GM18873 (cell line): ENCODE data around the gene TCEANC2.
"Not testable (repeated sequence)": the region's sequence is repeated elsewhere in the genome, so short reads cannot be mapped to it uniquely, and the experiment has no call there.

Experiments used
- ATAC-seq: cut with Tn5 transposase; IDR thresholded peaks from one replicate; pipeline ENCODE4 v1.9.1; 2021; ENCODE audit warnings: mild to moderate bottlenecking, moderate library complexity, moderate number of reproducible peaks; ENCODE audit not compliant: unreplicated experiment, low FRiP score

TCEANC2 gene

DNA sequence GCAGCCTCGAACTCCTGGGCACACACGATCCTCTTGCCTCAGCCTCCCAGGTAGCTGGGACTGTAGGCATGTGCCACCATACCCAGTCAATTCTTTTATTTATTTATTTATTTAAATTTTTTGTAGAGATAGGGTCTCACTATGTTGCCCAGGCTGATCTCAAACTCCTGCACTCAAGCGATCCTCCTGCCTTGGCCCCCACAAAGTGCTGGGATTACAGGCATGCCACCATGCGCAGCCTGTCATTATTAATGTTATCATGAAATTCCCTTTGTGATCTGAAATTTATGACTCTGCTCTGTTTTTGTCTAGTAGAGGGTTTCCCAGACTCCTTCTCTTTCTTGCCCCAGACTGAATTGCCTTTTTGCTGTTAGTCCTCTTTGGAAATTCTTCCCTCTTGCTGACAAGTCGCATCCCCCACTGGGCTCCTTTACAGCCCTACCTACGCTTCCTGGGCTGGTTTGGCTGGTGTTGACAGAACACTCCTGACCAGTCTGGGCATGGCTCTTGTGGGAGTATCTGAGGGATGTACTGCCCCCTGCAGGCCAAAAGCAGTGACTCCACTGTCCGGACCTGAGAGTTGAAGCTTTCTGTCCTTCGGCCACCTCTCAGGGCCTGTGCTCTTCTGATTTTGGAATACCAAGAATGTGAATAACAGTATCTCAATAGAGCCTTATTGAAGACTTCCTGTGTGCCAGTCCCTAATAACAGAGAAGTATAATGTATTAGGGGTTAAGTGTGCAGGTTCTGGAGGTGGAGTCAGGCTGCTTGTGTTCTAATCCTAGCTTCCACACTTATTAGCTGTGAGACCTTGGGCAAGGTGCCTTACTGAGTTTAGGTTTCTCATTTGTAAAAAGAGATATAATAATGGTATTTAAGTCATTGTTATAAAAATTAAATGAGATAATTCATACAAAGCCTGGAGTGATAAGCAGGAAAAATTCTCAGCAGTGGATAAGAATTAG, 28.2 kb downstream of the TCEANC2 start:
- no peak for ATAC-seq

GRCh38 chr1:54084794-54085193, 31.4 kb downstream of the TCEANC2 start:
- ATAC-seq, result no peak

DNA sequence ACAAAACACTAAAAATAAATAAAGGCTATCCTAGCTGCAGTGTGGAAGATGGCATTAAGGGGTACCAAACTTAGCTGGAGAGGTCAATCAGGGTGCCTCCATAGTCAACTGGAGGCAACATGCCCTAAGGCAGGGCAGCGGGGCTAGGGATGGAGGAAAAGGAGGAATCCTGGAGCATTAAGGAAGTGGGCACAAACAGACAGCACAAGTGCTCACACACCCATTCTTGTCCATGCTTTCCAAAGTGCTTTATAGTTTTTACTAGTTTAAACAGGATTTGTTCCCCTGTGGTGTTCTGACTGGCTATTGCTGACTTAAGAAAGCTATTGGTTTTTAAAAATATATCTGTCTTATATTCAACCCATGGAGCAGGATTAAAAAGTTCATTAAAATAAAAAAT, 33.3 kb downstream of the TCEANC2 start:
- no peak for ATAC-seq

DNA sequence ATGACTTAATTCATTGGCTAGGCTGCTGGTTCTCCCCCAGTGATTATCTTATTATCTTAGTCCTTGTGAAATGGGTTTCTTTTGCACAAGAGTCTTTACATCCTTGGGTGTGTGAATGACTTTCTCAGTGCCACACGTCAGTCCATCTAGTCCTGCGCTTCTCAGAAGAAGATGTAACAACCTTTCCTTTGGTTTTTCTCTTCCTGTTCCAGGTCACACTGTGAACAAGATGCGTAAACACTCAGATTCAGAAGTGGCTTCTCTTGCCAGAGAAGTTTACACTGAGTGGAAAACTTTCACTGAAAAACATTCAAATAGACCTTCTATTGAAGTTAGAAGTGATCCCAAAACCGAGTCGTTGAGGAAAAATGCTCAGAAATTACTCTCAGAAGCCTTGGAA, 35.0 kb downstream of the TCEANC2 start:
- ATAC-seq, result no peak

GRCh38 chr1:54091666-54092065, 38.3 kb downstream of the TCEANC2 start:
- ATAC-seq, result no peak

DNA sequence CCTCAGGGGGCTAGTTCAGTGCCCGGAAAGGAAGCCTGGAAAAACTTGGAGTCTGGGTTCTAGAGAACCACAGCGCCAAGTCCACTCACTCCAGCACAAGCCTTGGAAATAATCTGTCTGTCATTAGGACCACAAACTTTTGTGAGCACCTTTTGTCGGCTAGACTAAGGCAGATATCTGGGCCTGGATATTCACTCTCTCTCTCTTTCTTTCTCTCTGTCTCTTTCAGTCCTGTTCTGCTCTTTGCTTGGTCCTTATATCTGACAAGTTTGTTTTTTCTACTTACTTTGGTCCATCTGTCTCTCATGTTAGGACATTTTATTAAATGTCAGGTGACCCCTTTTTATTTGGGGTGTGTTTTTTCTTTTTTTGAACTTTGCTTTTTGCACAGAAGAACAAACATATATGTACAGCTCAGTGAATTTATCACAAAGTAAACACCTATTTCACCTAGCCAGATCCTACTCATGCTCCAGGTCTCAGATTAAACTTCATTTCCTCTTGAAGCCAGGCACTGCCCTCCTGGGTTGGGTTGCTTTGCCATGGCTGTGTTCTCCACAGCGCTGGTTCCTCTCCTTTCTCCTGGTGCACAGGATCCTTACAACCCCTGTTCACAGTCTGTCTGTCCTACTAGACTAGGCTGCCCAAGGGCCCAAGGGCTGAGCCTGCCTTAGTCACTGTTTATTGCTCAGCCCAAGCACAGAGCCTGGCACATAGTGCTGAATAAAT, 40.8 kb downstream of the TCEANC2 start:
- ATAC-seq, result no peak

- ATAC-seq, result not testable (repeated sequence)
Measured at GRCh38 chr1:54094730-54095105, 41.3 kb downstream of the TCEANC2 start.

DNA sequence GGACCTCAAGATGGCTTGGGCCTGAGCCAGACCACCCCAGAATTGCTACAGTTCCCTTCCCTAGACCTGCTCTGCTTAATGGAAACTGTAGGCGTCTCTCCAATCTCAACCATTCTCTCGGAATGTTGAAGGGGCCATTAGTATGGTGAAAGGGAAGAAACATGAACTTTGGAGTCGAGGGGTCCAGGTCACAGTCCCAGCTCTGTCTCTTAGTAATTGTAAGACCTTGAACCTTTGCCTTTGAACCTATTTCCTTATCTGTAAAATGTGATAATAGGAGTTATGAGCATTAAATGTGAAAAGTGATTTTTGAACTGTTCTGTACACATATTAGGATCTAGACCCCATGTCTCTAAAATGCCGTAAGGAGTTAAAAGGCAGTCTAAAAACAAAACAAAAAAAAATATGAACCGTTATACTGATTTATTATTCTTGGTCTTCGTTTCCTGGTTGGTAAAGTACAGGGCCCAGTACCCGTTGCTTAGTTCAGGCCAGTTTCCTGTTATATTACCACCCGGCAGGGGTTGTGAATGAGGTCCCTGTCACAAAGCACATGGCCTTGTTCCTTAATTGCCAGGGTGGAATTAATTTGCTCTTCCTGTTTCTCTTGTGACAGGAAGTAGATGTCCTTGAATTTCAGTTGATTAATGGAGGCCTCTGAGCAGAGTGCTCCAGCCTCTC, 42.3 kb downstream of the TCEANC2 start:
- ATAC-seq, result no peak

GRCh38 chr1:54096227-54096876, 42.9 kb downstream of the TCEANC2 start:
- no peak for ATAC-seq

DNA sequence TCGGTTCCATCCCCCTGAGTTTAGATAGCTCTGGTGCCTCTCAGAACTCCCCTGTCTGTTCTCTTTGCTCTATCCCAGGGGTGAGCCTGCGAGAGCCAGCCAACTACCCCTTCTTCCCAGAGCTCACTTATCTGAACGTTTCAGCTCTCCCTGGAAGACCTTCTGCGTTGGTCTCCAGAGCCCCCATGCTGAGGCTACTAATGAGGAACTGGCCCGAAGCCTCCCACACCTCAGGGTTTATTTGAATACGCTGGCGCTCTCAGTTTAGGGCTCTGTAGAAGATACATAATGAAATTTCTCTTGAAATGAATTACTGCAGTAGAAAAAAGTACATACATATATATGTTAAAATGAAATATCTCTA, 43.5 kb downstream of the TCEANC2 start:
- no peak for ATAC-seq

- no peak for ATAC-seq
Measured at GRCh38 chr1:54099061-54099610, 45.7 kb downstream of the TCEANC2 start.

- no peak for ATAC-seq
Measured at GRCh38 chr1:54100500-54100899, 47.1 kb downstream of the TCEANC2 start.

DNA sequence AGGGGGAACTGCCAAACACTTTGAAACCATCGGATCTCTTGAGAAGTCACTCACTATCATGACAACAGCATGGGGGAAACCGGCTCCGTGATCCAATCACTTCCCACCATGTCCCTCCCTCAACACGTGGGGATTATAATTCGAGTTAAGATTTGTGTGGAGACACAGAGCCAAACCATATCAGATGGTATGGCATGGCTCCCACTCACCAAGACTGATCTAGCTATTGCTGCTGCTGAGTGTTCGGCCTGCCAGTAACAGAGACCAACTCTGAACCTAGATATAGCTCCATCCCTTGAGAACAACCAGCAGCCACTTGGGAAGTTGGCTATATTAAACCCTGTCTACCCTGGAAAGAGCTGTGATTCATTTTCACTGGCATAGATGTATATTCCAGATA, 50.0 kb downstream of the TCEANC2 start:
- ATAC-seq, result no peak

DNA sequence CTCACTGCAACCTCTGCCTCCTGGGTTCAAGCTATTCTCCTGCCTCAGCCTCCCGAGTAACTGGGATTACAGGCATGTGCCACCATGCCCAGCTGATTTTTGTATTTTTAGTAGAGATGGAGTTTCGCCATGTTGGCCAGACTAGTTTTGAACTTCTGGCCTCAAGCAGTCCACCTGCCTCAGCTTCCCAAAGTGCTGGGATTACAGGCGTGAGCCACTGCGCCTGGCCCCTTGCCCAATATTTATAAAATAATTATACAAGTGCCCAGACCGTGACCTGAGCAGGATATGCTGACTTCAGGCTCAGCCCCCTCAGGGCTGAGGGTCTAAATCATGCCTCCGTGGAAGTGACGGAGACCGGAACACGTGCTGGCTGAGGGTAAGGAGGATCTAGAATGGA, 51.2 kb downstream of the TCEANC2 start:
- ATAC-seq, result not testable (repeated sequence)

DNA sequence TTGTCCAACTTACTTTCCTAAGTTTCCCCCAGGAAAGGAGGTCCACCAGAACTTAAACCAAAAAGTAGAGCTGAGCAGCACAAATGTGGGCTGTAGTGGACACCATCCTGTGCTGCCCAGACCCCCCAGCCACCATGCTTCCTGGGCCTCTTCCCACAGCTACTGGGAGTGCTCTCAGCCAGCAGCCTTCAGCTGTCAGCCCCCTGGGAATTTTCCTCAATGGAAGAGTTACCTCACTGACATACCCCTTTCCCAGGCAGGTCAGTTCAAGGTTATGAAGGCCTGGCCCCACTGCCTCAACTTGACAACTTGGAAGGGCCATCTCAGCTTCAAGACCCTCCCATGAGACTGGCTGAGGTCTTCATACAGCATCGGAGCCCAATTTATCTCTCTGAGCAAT, 51.7 kb downstream of the TCEANC2 start:
- no peak for ATAC-seq

DNA sequence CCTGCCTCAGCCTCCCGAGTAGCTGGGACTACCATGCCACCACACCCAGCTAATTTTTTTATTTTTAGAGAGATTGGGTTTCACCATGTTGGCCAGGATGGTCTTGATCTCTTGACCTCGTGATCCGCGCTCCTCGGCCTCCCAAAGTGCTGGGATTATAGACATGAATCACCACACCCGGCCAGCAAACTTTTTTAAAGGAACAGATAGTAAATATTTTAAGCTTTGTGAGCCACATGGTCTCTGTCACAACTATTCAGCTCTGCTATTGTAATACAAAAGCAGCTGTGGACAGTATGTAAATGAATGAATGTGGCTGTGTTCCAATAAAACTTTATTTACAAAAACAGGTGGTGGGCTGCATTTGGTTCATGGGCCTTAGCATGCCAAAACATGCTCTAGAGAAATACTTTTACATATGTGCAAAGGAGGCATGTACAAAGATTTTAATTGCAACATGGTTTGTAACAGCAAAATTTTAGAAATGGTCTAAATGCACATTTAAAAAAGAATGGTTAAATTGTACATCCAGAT, 52.4 kb downstream of the TCEANC2 start:
- no peak for ATAC-seq

DNA sequence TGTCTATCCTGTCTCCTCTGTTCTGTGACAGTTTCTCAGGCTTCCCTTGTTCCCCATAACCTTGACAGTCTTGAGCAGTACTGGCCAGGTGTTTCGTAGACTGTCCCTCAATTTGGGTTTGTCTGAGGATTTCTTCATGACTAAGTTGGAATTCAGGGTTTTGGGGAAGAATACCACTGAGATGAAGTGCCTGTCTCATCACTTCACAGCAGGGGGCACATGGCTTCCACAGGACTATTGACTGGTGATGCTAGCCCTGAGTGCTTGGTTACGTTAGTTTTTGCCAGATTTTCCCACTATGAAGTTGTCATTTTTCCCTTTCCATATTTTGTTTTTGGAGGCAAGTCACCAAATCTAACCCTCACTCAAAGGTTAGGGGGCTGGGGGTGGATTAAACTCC, 53.7 kb downstream of the TCEANC2 start:
- no peak for ATAC-seq

GRCh38 chr1:54108156-54108555, 54.7 kb downstream of the TCEANC2 start:
- ATAC-seq, result no peak

DNA sequence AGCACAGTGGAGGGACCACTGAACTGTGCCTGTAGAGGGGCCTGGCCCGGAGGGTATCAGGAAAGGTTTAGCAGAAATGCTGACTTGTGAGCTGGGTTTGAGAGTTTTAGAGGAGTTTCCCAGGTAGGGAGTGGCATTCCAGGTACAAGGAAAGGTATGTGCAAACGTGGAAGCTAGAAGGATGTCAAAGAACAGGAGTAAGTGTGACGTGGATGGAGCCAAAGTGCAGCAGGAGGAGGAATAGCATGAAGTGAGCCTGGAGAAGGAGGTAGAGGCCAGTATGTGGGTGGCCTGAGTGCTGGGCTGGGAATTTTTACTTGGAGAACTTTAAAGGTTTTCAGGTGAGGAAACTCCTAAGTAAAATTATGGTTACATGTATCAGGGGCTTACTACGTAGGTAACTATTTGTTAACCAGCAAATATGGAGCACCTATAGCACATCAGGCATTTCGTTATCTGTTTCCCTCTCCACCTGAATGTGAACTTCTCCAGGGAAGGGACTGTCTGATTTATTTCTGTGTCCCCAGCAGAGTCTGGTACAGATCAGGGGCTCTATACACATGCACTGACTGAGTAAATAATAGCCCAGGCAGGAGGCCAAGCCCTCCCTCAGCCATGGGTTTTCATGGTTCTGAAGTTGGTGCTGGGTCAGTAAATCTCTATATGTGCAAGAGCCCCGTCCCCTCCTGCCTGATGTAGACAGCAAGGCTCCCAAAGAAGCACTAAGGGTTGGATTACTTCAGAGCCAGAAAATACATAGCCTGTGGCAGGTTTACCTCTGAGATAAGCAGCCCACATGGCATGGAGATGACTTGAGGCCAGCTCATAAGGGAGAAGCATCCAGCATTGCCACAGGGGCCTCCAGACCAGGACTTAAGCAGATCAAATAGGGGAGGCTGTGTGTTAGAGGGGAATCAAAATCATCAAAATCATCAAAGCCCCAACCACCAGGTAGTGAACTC, 56.0 kb downstream of the TCEANC2 start:
- ATAC-seq, result no peak
